Measurements from ENCODE around the gene ACADVL.
A peak's percentile ranks its signal among the peaks of the same experiment; 100 is the strongest.

Gene ACADVL

DNA sequence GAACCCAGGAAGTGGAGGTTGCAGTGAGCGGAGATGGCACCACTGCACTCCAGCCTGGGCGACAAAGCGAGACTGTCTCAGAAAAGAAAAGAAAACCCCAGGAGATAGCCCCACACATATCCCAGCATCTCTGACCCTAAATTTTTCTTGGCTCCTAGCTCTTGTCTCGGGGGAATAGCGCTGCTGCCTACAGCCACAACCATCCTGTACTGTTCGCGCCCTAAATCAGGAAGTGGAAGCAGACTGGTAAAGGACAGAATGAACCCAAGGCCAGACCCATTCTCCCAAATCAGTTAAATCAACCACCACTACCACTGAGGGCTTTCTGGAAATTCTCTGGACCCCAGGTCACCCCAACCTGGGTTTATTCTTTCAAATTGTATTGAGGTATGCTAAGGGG, 30.1 kb downstream of the ACADVL start:
- peak overlapping the region; percentile 99 for H3K4me2 ChIP-seq (ENCODE audit: low read length)
- TF ChIP-seq EZH2 (IDR thresholded peaks at IDR 0.05; ENCODE audit: borderline replicate concordance, low read length) = no peak
- TF ChIP-seq, protein P1, sequence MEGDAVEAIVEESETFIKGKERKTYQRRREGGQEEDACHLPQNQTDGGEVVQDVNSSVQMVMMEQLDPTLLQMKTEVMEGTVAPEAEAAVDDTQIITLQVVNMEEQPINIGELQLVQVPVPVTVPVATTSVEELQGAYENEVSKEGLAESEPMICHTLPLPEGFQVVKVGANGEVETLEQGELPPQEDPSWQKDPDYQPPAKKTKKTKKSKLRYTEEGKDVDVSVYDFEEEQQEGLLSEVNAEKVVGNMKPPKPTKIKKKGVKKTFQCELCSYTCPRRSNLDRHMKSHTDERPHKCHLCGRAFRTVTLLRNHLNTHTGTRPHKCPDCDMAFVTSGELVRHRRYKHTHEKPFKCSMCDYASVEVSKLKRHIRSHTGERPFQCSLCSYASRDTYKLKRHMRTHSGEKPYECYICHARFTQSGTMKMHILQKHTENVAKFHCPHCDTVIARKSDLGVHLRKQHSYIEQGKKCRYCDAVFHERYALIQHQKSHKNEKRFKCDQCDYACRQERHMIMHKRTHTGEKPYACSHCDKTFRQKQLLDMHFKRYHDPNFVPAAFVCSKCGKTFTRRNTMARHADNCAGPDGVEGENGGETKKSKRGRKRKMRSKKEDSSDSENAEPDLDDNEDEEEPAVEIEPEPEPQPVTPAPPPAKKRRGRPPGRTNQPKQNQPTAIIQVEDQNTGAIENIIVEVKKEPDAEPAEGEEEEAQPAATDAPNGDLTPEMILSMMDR (IDR thresholded peaks at IDR 0.05; ENCODE audit: low read length) = no peak
- no peaks in the 10 kb centered on the region for H3K9me3 ChIP-seq (ENCODE audit: low read length)
- H3K9me2 ChIP-seq (ENCODE audit: low read depth, low read length) = no peaks in the 10 kb centered on the region
- no peaks in the 10 kb centered on the region for H3K27me3 ChIP-seq (ENCODE audit: insufficient read depth, low read length)
- H3K36me3 ChIP-seq (ENCODE audit: insufficient read depth, low read length) = peaks cover 32% of the 10 kb centered on the region
- no peak overlapping the region for H2AFZ ChIP-seq (ENCODE audit: low read length)
- H3K9ac ChIP-seq (ENCODE audit: low read length) = peak overlapping the region; percentile 97
- H4K20me1 ChIP-seq (ENCODE audit: insufficient read depth, low read length) = no peaks in the 10 kb centered on the region
- peaks cover 32% of the 10 kb centered on the region for H3K4me1 ChIP-seq (ENCODE audit: insufficient read depth, low read length, severe bottlenecking)
- H3K27ac ChIP-seq (ENCODE audit: low read depth, low read length, poor library complexity, severe bottlenecking) = peak overlapping the region; percentile 15
- no peaks in the 10 kb centered on the region for H3F3A ChIP-seq (ENCODE audit: insufficient read depth, low read length)
- H3K4me3 ChIP-seq (ENCODE audit: low read depth, low read length, poor library complexity, severe bottlenecking) = peak overlapping the region; percentile 77
- peaks cover 31% of the 10 kb centered on the region for H3K79me2 ChIP-seq (ENCODE audit: insufficient read depth, low read length)

DNA sequence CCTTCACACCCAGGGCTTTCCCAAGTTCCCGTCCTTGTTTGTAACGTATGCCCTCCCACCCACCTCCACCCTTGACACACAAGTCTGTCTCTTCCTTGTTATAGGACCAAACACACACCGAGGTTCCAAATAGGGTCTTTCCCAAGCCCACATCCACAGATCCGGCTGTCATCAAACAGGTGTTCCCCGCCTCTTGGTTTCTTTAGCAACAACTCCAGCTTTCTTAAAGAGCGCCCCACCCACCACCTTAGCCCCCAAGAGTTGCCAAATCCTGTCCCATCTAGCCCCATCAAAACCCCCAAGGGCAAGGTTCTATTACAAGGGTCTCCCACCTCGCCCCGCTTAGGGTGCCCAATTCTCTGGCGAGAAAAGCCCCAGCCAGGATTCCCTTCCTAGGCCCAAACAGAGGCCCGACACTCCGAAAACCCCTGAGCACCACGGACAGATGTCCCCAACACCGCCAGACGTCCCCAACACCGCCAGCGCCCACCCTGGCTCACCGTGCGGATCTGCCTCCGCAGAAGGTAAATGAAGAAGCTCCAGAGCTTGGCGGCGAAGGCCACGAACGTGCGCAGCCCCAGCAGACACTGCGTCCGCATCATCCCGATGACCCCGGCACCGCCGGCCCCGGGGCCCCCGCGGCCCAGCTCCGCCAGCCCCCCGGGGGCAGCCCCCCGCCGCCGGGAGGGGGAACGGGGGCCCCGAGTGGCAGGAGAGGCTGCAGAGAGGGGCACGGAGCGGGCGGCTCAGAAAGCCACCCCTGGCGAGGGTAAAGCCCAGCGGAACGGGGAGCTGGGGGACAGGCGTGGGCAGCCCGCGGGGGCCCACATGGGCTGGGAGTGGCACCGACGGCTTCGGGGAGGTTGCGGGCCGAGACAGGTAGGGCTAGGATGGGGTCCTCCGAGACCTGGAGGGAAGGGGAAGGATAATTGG, 31.2 kb downstream of the ACADVL start:
- Histone ChIP-seq H4K20me1 (ENCODE audit: insufficient read depth, low read length) (no peaks in the 10 kb centered on the region), H3K27me3 (ENCODE audit: insufficient read depth, low read length) (no peaks in the 10 kb centered on the region), H3K27ac (ENCODE audit: low read depth, low read length, poor library complexity, severe bottlenecking) (peak overlapping the region; percentile 39), H3K79me2 (ENCODE audit: insufficient read depth, low read length) (peaks cover 31% of the 10 kb centered on the region), H3K4me2 (ENCODE audit: low read length) (peak overlapping the region; percentile 99), H3K9me2 (ENCODE audit: low read depth, low read length) (no peaks in the 10 kb centered on the region), H3F3A (ENCODE audit: insufficient read depth, low read length) (no peaks in the 10 kb centered on the region), H3K9me3 (ENCODE audit: low read length) (no peaks in the 10 kb centered on the region), H3K4me3 (ENCODE audit: low read depth, low read length, poor library complexity, severe bottlenecking) (peak overlapping the region; percentile 77), H2AFZ (ENCODE audit: low read length) (no peak overlapping the region), H3K4me1 (ENCODE audit: insufficient read depth, low read length, severe bottlenecking) (peaks cover 32% of the 10 kb centered on the region), H3K36me3 (ENCODE audit: insufficient read depth, low read length) (peaks cover 35% of the 10 kb centered on the region), H3K9ac (ENCODE audit: low read length) (peak overlapping the region; percentile 97)
- TF ChIP-seq, protein P1 (IDR thresholded peaks at IDR 0.05; ENCODE audit: low read length) = no peak
- TF ChIP-seq EZH2 (IDR thresholded peaks at IDR 0.05; ENCODE audit: borderline replicate concordance, low read length) = no peak

DNA sequence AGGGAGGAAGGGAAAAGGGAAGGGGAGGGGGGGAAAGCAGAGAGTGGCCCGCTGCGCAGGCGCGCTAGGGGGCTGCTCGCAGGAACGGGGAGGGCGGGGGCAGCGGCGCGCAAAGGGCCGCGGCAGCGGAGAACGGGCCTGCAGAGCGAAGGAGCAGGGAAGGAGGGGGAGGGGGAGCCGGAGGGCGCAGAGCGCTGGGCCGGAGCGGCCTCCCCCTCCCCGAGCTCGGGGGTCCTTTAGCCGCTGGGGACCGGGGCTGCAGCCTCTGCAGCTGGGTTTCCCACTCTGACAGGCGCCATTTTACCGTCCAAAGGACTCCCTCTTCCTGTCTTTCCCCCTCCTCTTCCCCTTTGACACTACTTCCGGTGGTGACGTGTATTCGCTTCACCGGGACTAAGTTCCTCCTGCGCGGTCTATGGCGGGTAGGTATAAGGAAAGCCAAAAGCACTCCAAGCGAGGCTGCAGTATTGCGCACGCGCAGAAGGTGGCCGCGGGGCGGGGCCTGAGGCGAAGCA, 32.0 kb downstream of the ACADVL start, which contains the start of gene CTDNEP1:
Gene CTDNEP1 (minus strand): TSS at position 74 of the 515 bp plus-strand sequence. CDS start 438 bp downstream, outside the sequence.
- Histone ChIP-seq H3K9me2 (ENCODE audit: low read depth, low read length) (no peaks in the 10 kb centered on the region), H3K27ac (ENCODE audit: low read depth, low read length, poor library complexity, severe bottlenecking) (peak within 1 kb of the TSS; percentile 84), H3K9me3 (ENCODE audit: low read length) (no peaks in the 10 kb centered on the region), H3K9ac (ENCODE audit: low read length) (peak within 1 kb of the TSS; percentile 97), H2AFZ (ENCODE audit: low read length) (no peak within 1 kb of the TSS), H3K4me2 (ENCODE audit: low read length) (peak within 1 kb of the TSS; percentile 99), H3K36me3 (ENCODE audit: insufficient read depth, low read length) (peaks cover 35% of the 10 kb centered on the region), H3F3A (ENCODE audit: insufficient read depth, low read length) (no peaks in the 10 kb centered on the region), H4K20me1 (ENCODE audit: insufficient read depth, low read length) (no peaks in the 10 kb centered on the region), H3K79me2 (ENCODE audit: insufficient read depth, low read length) (peaks cover 31% of the 10 kb centered on the region), H3K27me3 (ENCODE audit: insufficient read depth, low read length) (no peaks in the 10 kb centered on the region), H3K4me3 (ENCODE audit: low read depth, low read length, poor library complexity, severe bottlenecking) (peak within 1 kb of the TSS; percentile 77), H3K4me1 (ENCODE audit: insufficient read depth, low read length, severe bottlenecking) (peaks cover 32% of the 10 kb centered on the region)
- TF ChIP-seq, protein P1 (IDR thresholded peaks at IDR 0.05; ENCODE audit: low read length) = no peak
- no peak for TF ChIP-seq EZH2 (IDR thresholded peaks at IDR 0.05; ENCODE audit: borderline replicate concordance, low read length)

Measured in OCI-LY1 (cell line).